Keratinocyte (primary cell): Measurements from ENCODE around the gene CFHR3.
"Not testable (repeated sequence)": the region's sequence is repeated elsewhere in the genome, so short reads cannot be mapped to it uniquely, and the experiment has no call there.

Experiments used
- CTCF ChIP-seq, 3 experiments: IDR thresholded peaks in 1 of 3; conservative IDR thresholded peaks in 1 of 3; optimal IDR thresholded peaks in 1 of 3; 2 replicates in 2 of 3; 3 replicates in 1 of 3; pipeline versions ENCODE3 to v1.5.1; 2011; ENCODE audit warnings: low read length in 3 of 3, mild to moderate bottlenecking in 3 of 3, moderate library complexity in 2 of 3, control low read depth in 1 of 3, inconsistent platforms in 1 of 3; ENCODE audit not compliant: insufficient read depth in 2 of 3; ENCODE audit errors: extremely low read depth in 1 of 3
- EZH2 ChIP-seq: IDR thresholded peaks from one replicate; pipeline ENCODE4 v1.6.1; 2012; ENCODE audit warnings: inconsistent platforms, mild to moderate bottlenecking, low read length, moderate library complexity

- TF ChIP-seq CTCF (optimal IDR thresholded peaks at IDR 0.05 in 1 of 3, IDR thresholded peaks at IDR 0.05 in 1 of 3, conservative IDR thresholded peaks at IDR 0.05 in 1 of 3; ENCODE audit: extremely low read depth in 1 of 3, insufficient read depth in 2 of 3, low read length in 3 of 3); EZH2: not testable (repeated sequence)
These were observed 44.9 kb downstream of the CFHR3 start, which contains the start of gene CFHR1 for GRCh38 chr1:196819531-196819930.
